D721Med (cell line): ENCODE results near the gene ARG2.
A peak's percentile ranks its signal among the peaks of the same experiment; 100 is the strongest.

ENCODE experiments used
- DNase-seq: peaks from one replicate; pipeline ENCODE4 v3.0.0; 2011; ENCODE audit warnings: low spot score; ENCODE audit not compliant: insufficient read length
- FAIRE-seq: peaks from 2 replicates; lab custom pipeline; 2011; peaks lifted over from hg19 to GRCh38; lab: Jason Lieb, UNC
- CTCF ChIP-seq: IDR thresholded peaks from 2 replicates; pipeline ENCODE4 v1.5.1; 2012; ENCODE audit warnings: mild to moderate bottlenecking, control low read depth; ENCODE audit not compliant: insufficient read depth; ENCODE audit errors: missing control alignments

ARG2 gene

GRCh38 chr14:67673451-67673850 lies 53.7 kb downstream of the ARG2 start:
- no peak for TF ChIP-seq CTCF
- FAIRE-seq: no peak
- no peak for DNase-seq

- FAIRE-seq (no peak), DNase-seq (peak; percentile 40)
- no peak for TF ChIP-seq CTCF
These were observed 54.4 kb downstream of the ARG2 start for GRCh38 chr14:67674139-67674479.

- peak; percentile 11 for TF ChIP-seq CTCF
- peak; percentile 51 for DNase-seq
- no peak for FAIRE-seq
These were observed 54.9 kb downstream of the ARG2 start, which contains the start of gene VTI1B for GRCh38 chr14:67674480-67675218. TSS of gene VTI1B (minus strand) at chr14:67674632. CDS start at chr14:67674489, 143 bp downstream.

- no peak for TF ChIP-seq CTCF
- FAIRE-seq: no peak
- no peak for DNase-seq
These were observed 55.5 kb downstream of the ARG2 start for GRCh38 chr14:67675219-67675582.

GRCh38 chr14:67679006-67679405 lies 59.3 kb downstream of the ARG2 start:
- FAIRE-seq: no peak
- no peak for DNase-seq
- no peak for TF ChIP-seq CTCF

GRCh38 chr14:67680121-67680602 lies 60.4 kb downstream of the ARG2 start:
- no peak for DNase-seq
- no peak for FAIRE-seq

More at GRCh38 chr14:67680121-67680602, 60.4 kb downstream of the ARG2 start:
- no peak for TF ChIP-seq CTCF
